Measurements from ENCODE around the gene TBCD.

Gene TBCD

DNA sequence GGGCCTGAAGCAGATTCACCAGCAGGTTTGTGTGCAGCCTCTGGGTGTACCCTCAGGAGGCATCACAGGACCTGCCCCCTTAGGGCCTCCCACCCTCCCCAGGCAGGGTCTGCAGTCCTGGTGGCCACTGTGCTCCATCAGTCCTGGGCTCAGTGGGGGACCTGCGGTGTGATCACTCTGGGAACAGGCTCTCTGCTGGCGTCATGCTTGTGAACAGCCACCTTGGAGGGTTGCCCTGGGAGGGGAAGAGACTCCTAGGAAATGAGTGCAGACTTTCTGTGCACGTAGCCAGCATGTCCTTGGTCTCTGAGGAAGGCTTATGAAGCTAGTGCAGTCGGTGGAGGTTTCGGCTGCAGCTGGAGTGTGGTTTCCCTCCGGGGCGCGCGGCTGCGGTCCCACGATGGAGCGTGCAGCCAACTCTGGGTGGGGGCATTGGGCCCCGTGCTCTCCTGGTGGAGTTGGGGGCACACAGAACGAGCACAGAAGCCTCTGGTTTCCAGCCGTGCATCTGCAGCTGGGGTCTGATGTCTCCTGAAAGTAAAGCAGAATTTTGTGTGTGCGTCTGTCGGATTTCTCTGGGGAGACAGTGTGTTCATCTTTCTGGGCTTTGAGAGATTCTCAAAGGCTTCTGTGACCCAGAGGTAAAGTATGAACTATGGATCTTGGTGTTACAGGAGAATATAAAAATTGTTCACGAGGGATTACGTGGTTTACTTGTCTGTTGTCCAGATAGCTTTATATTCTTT lies 156.1 kb downstream of the TBCD start:
- DNase-seq (ENCODE audit: low read depth) = no peak

DNA sequence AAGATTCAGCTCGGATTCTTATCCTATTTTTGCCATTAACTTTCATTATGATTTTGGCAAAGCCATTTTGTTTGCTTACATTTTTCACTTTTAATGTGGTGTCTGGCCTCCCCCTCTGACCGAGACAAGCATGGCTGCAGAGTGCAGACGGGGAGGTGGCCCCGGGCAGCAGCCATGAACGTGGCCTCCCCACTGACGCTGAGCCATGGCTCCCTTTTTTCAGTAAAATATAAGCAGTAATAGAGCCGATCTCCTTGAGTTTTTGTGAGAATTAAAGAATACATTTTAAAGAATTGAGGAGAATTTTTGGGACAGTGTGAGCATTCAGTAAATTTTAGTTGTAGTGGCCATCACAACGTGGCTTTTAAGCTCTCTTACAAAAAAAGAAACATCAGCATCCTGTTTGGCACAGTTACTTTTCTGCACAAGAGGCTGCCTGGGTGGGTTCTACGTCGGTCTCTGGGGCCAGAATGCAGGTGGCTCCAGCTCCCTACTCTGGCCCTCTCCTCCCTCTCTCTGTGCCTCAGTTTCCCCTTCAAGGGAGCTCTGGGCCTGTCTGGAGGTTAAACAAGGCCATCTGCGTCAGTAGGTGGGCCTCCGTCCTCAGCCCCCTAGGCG lies 156.8 kb downstream of the TBCD start:
- no peak for DNase-seq (ENCODE audit: low read depth)

GRCh38 chr17:82909322-82909904 lies 157.5 kb downstream of the TBCD start:
- DNase-seq (ENCODE audit: low read depth) = no peak

- DNase-seq (ENCODE audit: low read depth) = no peak
Measured at GRCh38 chr17:82910041-82910481, 158.2 kb downstream of the TBCD start.

DNA sequence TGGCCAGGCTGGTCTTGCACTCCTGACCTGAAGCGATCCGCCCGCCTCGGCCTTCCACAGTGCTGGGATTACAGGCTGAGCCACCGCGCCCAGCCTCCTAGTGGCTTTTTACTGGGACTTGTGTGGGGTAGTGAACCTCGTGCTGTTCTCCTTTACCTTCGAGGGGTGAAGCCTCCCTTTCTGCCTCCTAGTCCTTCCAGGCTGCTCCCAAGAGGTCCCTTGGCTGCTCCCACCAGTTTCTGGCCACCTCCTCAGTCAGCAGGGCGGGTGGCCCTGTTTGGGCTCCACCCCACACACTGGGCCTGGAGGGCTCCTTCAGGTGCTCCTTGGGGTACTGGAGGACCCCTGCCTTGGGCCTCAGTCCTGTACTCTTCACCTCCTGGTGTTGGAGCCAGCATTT lies 158.9 kb downstream of the TBCD start:
- DNase-seq (ENCODE audit: low read depth) = no peak

GRCh38 chr17:82911822-82912221 lies 160.0 kb downstream of the TBCD start:
- DNase-seq (ENCODE audit: low read depth) = no peak

GRCh38 chr17:82912484-82913089 lies 160.7 kb downstream of the TBCD start:
- DNase-seq (ENCODE audit: low read depth) = no peak

GRCh38 chr17:82913304-82914043 lies 161.6 kb downstream of the TBCD start:
- no peak for DNase-seq (ENCODE audit: low read depth)

- no peak for DNase-seq (ENCODE audit: low read depth)
Measured at GRCh38 chr17:82914375-82914774, 162.5 kb downstream of the TBCD start.

DNA sequence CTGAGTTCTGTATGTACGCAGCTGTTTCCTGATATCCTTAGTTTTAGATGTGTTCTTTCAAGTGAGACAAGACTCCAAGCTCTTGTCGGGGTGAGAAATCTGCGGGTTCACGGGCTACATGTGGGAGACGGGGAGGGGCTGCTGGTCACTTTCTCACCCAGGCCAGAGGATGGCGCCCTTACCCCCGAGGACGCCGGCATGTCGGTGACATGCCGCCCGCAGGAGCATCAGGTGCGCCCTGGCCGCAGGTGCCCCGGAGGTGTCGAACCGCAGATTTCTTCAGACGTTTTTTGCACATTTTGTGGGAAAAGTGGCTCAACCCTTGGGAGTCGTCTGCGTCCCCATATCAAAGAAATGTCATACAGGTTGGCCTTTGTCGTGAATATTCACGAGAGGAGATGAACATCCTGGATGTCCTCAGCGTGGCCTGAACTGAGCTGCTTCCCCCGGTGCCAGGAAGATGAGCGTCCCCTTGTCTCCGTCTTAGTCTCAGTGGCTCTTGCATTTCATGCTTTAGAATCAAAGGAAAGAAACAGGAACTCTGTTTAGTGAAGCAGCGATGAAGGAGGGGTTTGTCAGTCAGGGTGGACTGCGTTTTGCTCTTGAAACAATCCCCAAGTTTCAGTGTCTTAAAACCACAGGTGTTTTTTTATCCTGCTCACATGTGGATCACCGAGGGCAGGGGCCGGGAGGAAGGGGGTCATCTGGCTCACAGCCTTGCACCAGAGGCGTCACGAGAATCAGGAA lies 163.3 kb downstream of the TBCD start:
- no peak for DNase-seq (ENCODE audit: low read depth)

GRCh38 chr17:82915757-82916027 lies 163.8 kb downstream of the TBCD start:
- DNase-seq (ENCODE audit: low read depth) = no peak

- DNase-seq (ENCODE audit: low read depth) = peak; percentile 26
Measured at GRCh38 chr17:82917699-82918345, 166.0 kb downstream of the TBCD start.

DNA sequence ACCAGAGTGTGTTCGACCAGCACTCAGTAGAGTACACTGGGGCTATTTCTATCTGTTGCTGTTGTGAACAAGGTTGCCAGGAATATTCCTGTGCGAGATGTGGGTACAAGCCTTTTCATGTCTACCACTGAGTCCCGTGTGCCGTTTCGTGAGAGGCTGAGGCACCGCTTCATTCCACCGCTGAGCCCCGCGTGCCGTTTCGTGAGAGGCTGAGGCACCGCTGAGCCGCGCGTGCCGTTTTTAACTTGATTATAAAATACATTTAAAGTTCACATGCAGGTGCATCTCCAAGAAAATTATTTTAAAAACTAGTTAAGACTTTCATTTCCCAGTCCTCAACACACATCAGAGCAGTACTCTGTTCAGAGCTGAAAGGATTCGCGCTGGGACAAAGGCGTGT lies 166.6 kb downstream of the TBCD start:
- DNase-seq (ENCODE audit: low read depth) = no peak

DNA sequence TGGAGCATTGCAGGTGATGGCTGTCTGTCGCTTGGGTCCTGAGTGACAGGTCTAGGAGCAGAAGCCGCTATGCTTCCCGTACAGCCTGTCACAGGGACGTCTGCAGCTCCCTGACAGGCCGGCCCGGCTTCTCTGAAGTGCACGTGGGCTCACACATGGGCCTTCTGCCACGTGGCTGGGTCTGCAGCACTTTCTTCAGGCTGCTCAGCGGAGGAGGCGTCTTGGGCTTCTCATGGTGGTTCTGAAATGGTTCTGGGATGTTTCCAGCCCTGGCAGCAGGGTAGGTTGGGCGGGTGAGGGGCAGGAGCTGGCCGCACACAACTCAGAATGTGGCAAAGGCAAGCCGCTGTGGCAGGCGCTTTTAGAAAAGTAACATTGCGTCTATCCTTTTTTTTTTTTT lies 168.3 kb downstream of the TBCD start:
- no peak for DNase-seq (ENCODE audit: low read depth)

DNA sequence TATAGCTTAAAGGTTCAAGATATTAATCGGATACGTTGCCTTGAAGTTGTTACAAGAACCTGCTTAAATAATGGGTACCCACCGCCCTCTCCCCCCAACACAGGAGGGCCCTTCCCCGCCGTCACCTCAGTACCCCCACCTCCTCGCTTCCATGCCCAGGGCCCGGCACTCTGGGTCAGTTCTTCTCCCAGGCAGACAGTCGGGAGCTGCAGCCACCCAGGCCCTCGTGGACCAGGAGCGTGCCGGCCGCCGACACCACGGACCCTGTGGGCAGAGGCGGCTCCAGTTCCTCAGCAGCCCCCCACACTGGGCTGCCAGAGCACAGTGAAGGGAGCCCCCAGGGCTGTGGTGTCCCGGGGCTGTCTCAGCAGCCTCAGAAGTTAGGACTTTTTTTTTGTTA lies 168.8 kb downstream of the TBCD start:
- DNase-seq (ENCODE audit: low read depth) = no peak

DNA sequence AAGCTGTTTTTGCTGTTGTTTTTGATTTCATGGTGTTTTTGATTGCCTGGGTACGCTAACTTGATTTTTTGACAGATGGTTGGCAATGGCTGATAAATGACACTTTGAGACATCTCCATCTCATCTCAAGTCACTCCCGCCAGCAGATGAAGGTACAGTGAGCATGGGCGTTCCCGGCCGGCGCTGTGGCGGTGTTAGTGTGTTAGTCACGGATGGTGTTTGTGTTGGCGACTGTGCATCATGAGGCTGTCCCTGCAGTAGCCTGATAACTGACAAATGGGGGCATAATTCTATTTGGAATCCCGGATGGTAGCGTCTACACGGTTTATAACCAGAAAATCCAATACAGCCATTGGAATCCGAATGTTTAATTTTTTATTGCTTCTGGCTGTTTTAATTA lies 169.6 kb downstream of the TBCD start:
- DNase-seq (ENCODE audit: low read depth) = no peak

- no peak for DNase-seq (ENCODE audit: low read depth)
Measured at GRCh38 chr17:82922646-82923045, 170.8 kb downstream of the TBCD start.

DNA sequence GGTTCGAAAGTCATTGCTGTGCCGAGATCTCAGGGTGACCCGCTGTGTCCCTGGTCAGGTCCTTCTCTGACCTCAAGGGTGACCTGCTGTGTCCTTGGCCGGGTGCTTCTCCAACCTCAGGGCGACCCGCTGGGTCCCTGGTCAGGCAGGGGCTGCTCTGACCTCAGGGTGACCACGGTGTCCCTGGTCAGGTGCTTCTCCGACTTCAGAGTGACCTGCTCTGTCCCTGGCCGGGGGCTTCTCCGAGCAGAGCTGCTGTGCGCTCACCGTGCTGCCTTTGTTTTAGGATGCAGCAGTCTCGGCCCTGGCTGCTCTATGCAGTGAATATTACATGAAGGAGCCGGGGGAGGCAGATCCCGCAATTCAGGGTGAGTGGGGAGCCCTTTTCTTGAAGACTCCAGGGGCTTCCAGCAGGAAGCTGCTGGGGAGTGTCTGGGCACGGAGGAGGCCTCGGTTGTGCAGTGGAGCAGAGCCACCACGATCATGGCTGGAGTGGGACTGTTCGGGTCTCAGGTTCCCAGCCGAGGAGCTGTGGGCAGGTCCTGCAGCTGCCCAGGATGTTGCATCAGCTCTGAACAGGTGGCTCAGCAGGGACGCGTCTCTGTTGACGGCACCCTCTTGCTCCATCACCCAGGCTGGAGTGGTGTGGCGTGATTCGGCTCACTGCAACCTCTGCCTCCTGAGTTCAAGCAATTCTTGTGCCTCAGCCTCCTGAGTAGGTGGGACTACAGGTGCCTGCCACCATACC lies 171.7 kb downstream of the TBCD start:
- no peak for DNase-seq (ENCODE audit: low read depth)

DNA sequence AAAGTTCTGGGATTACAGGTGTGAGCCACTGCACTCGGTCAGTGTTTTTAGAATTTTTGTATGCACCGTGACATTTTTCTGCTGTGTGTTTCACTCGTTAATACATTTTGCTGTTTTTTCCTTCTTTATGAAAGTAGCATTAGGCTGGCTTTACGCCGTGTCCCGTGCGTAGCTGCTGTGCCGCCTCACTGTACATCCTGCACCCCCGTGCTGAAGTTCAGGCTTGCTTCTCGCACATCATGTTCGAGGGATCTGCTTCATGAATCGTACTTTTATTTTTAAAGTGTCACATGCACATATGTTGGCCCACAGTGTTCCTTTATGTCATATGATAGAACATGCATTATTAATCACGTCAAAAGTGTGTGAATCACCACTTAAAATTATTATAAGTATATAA lies 172.3 kb downstream of the TBCD start:
- no peak for DNase-seq (ENCODE audit: low read depth)

DNA sequence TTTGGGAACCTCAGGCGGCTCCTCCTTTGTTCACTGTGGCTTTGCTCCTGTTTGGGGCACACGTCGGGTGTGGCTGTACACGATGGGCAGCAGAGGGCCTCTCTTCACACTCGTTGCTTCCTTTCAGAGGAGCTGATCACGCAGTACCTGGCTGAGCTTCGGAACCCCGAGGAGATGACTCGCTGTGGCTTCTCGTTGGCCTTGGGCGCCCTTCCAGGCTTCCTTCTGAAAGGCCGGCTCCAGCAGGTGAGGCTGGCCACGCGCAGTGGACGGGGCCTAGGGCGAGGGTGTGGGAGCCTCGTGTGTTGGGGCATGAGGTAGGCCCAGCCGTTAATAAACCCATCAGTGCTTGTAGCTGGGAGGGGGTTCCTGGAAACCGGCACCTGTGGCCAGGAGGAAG lies 172.9 kb downstream of the TBCD start:
- DNase-seq (ENCODE audit: low read depth) = peak; percentile 19

DNA sequence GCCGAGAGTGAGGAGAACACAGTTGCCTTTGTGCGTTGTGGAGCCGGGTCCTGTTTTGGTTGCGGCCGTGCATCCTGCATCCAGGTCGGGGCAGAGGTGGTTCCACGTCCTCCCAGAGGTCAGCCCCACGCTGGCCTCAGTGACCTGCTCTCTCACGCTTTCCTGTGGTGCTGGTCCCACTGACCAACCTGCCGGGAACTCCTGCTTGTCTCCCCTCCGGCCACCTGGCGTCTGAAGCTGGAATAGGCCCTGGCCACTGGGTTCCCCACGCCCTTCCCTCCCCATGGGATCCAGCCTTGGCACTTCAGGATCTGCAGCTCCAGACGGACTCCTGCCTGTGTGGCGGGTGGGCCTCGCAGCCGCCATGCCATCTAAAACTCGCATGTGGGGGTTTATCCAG lies 173.5 kb downstream of the TBCD start:
- DNase-seq (ENCODE audit: low read depth) = no peak
